ENCODE measurements around the gene FZR1. TPM values are rescaled to one million over a fixed set of nuclear protein-coding genes. Genes with fewer than 3 reads are reported as not detected.

Gene FZR1
- total RNA-seq, 4 donors from 2014 or later: 29.1 to 107 (median 35.3) TPM

DNA sequence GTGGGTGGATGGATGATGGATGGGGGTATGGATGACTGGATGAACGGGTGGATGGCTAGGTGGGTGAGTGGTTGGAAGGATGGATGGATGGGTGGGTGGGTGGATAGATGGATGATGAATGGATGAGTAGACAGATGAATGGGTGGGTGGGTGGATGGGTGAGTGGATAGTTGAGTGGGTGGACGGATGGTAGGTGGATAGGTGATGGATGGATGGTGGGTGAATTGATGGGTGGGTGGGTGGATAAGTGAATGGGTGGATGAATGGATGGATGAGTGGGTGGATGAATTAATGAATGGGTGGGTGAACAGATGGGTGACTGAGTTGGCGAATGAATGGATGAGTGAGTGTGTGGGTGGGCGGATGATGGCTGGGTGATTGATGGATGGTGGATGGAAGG is 30.7 kb upstream of the FZR1 start:
- Histone ChIP-seq H3K36me3 (no peaks in the 10 kb centered on the region), H3K27ac (no peak overlapping the region), H3K9me3 (no peaks in the 10 kb centered on the region), H3K4me1 (peaks cover 7 to 26% (median 14%) of the 10 kb centered on the region in 4 donors), H3K27me3 (no peaks in the 10 kb centered on the region), H3K4me3 (no peak overlapping the region)
- intact Hi-C loops (cut with DNase I; ENCODE audit: low total_unique reads) (no loop called here), in situ Hi-C loops (cut with MboI; ENCODE audit: low pct_ligation_motif_present in 1 of 4, low pct_unique_long_range_greater_than_20kb in 1 of 4, low sequenced_read_pairs in 3 of 4) (loop anchor here in 2 of 4 donors (10.0 kb wide), 1 partner anchor 151 kb away; no protein-coding TSS in a partner anchor)
- no peak for DNase-seq
- WGBS, 2 donors (ENCODE audit: low coverage in 1 of 2): 88 to 91% methylated on average over 4 of the region's 4 CpGs
- TF ChIP-seq EP300 (IDR thresholded peaks at IDR 0.05; ENCODE audit: low read depth) (no peak), POLR2AphosphoS5 (IDR thresholded peaks at IDR 0.05) (no peak), POLR2A (IDR thresholded peaks at IDR 0.05) (no peak)
- TF ChIP-seq, protein P1, sequence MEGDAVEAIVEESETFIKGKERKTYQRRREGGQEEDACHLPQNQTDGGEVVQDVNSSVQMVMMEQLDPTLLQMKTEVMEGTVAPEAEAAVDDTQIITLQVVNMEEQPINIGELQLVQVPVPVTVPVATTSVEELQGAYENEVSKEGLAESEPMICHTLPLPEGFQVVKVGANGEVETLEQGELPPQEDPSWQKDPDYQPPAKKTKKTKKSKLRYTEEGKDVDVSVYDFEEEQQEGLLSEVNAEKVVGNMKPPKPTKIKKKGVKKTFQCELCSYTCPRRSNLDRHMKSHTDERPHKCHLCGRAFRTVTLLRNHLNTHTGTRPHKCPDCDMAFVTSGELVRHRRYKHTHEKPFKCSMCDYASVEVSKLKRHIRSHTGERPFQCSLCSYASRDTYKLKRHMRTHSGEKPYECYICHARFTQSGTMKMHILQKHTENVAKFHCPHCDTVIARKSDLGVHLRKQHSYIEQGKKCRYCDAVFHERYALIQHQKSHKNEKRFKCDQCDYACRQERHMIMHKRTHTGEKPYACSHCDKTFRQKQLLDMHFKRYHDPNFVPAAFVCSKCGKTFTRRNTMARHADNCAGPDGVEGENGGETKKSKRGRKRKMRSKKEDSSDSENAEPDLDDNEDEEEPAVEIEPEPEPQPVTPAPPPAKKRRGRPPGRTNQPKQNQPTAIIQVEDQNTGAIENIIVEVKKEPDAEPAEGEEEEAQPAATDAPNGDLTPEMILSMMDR (IDR thresholded peaks at IDR 0.05): no peak

DNA sequence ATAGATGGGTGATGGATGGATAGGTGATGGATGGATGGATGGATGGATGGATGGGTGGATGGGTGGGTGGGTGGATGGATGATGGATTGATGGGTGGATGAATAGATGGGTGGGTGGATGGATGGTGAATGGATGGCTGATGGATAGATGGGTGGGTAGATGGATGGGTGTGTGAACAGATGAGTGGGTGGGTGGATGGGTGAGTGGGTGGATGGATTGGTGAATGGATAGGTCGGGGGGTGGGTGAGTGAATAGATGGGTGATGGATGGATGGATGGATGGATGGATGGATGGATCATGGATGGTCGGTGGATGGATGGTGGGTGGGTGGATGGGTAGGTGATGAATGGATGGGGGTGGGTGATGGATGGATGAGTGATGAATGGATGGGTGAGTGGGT is 29.3 kb upstream of the FZR1 start:
- H3K4me1 ChIP-seq: peaks cover 7 to 33% (median 18%) of the 10 kb centered on the region in 4 donors
- peaks cover 12% of the 10 kb centered on the region for H3K27me3 ChIP-seq
- no peaks in the 10 kb centered on the region for H3K9me3 ChIP-seq
- no peak for DNase-seq
- in situ Hi-C loops (cut with MboI; ENCODE audit: low pct_ligation_motif_present in 1 of 4, low pct_unique_long_range_greater_than_20kb in 1 of 4, low sequenced_read_pairs in 3 of 4) (loop anchor here in 2 of 4 donors (10.0 kb wide), 1 partner anchor 152 kb away; no protein-coding TSS in a partner anchor), intact Hi-C loops (cut with DNase I; ENCODE audit: low total_unique reads) (no loop called here)
- 89 to 94% methylated on average over 2 of the region's 2 CpGs for WGBS, 2 donors (ENCODE audit: low coverage in 1 of 2)
- no peaks in the 10 kb centered on the region for H3K36me3 ChIP-seq
- H3K4me3 ChIP-seq: no peak overlapping the region
- no peak overlapping the region for H3K27ac ChIP-seq
- TF ChIP-seq EP300 (IDR thresholded peaks at IDR 0.05; ENCODE audit: low read depth) (no peak), POLR2AphosphoS5 (IDR thresholded peaks at IDR 0.05) (no peak), POLR2A (IDR thresholded peaks at IDR 0.05) (no peak)
- TF ChIP-seq, protein P1 (IDR thresholded peaks at IDR 0.05): no peak

DNA sequence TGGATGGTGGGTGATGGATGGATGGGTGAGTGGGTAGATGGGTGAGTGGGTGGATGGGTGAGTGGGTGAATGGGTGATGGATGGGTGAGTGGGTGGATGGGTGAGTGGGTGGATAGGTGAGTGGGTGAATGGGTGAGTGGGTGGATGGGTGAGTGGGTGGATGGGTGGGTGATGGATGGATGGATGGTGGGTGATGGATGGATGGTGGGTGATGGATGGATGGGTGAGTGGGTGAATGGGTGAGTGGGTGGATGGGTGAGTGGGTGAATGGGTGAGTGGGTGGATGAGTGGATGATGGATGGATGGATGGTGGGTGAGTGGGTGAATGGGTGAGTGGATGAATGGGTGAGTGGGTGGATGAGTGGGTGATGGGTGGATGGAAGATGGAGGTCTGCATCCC is 28.6 kb upstream of the FZR1 start:
- Histone ChIP-seq H3K27ac (no peak overlapping the region), H3K4me3 (no peak overlapping the region), H3K9me3 (no peaks in the 10 kb centered on the region), H3K36me3 (no peaks in the 10 kb centered on the region), H3K4me1 (peaks cover 7 to 30% (median 21%) of the 10 kb centered on the region in 4 donors), H3K27me3 (peaks cover 14% of the 10 kb centered on the region)
- TF ChIP-seq, protein P1 (IDR thresholded peaks at IDR 0.05): no peak
- TF ChIP-seq EP300 (IDR thresholded peaks at IDR 0.05; ENCODE audit: low read depth) (no peak), POLR2A (IDR thresholded peaks at IDR 0.05) (no peak), POLR2AphosphoS5 (IDR thresholded peaks at IDR 0.05) (no peak)
- intact Hi-C loops (cut with DNase I; ENCODE audit: low total_unique reads): no loop called here
- no peak for DNase-seq
- in situ Hi-C loops (cut with MboI; ENCODE audit: low pct_ligation_motif_present in 1 of 4, low pct_unique_long_range_greater_than_20kb in 1 of 4, low sequenced_read_pairs in 3 of 4): loop anchor here in 2 of 4 donors (10.0 kb wide), 1 partner anchor 153 kb away; no protein-coding TSS in a partner anchor

DNA sequence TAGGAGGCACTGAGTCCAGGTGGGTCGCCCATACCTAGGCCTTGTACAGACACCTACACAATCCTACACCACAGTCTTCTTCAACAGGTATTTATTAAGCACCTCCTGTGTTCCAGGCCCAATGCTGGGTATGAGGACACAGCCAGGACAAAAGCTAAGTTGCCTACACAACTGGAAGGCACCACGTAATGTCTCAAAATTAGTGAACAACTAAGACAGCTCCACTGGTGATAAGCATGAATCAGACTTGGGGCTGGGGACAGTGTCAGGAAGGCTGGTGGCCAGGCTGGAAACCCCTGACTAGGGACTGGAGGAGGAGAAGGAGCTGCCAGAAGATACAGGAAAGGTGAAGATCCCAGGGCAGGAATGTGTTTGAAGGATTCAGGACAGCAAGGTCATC is 28.2 kb upstream of the FZR1 start:
- Histone ChIP-seq H3K4me1 (peaks cover 3 to 33% (median 24%) of the 10 kb centered on the region in 4 donors), H3K27me3 (peaks cover 18% of the 10 kb centered on the region), H3K36me3 (no peaks in the 10 kb centered on the region), H3K9me3 (no peaks in the 10 kb centered on the region), H3K27ac (no peak overlapping the region), H3K4me3 (no peak overlapping the region)
- no peak for DNase-seq
- intact Hi-C loops (cut with DNase I; ENCODE audit: low total_unique reads): no loop called here
- TF ChIP-seq POLR2AphosphoS5 (IDR thresholded peaks at IDR 0.05) (no peak), POLR2A (IDR thresholded peaks at IDR 0.05) (no peak), EP300 (IDR thresholded peaks at IDR 0.05; ENCODE audit: low read depth) (no peak)
- TF ChIP-seq, protein P1 (IDR thresholded peaks at IDR 0.05): no peak
- in situ Hi-C loops (cut with MboI; ENCODE audit: low pct_ligation_motif_present in 1 of 4, low pct_unique_long_range_greater_than_20kb in 1 of 4, low sequenced_read_pairs in 3 of 4): loop anchor here in 2 of 4 donors (10.0 kb wide), 1 partner anchor 153 kb away; no protein-coding TSS in a partner anchor
- 90% methylated on average over 2 of the region's 2 CpGs; no CpG with 5 or more reads in 1 of the 2 donors for WGBS, 2 donors (ENCODE audit: low coverage in 1 of 2)

Measured in transverse colon (tissue), 4 donors.